T-helper 1 cell treated with Interleukin-12 subunit alpha and Interleukin-12 subunit beta and Interleukin-4 antibody, amounts not matched to agents 30 μg/mL and 1 μg/mL, for 36 hours (primary cell): Measurements from ENCODE around the gene PTPRN2.

Experiments
- H3K27ac Mint-ChIP-seq: one replicate; pipeline ENCODE4 v1.8.0; 2021; ENCODE audit warnings: mild to moderate bottlenecking, mixed read lengths
- H3K27me3 Mint-ChIP-seq: one replicate; pipeline ENCODE4 v1.8.0; 2021; ENCODE audit warnings: low read depth, mixed read lengths
- H3K36me3 Mint-ChIP-seq: one replicate; pipeline ENCODE4 v1.8.0; 2021; ENCODE audit warnings: low read depth, mixed read lengths
- H3K4me1 Mint-ChIP-seq: one replicate; pipeline ENCODE4 v1.8.0; 2021; ENCODE audit warnings: low read depth, mixed read lengths
- H3K4me3 Mint-ChIP-seq: one replicate; pipeline ENCODE4 v1.8.0; 2021; ENCODE audit warnings: mild to moderate bottlenecking, moderate library complexity, mixed read lengths
- H3K9me3 Mint-ChIP-seq: one replicate; pipeline ENCODE4 v1.8.0; 2021; ENCODE audit warnings: mixed read lengths

The PTPRN2 gene

GRCh38 chr7:158396301-158396905, 191.2 kb downstream of the PTPRN2 start:
- Mint-ChIP-seq H3K9me3 (peaks cover 8% of the 10 kb centered on the region), H3K27me3 (no peaks in the 10 kb centered on the region), H3K4me1 (no peaks in the 10 kb centered on the region), H3K27ac (no peak overlapping the region), H3K36me3 (no peaks in the 10 kb centered on the region), H3K4me3 (no peak overlapping the region)

GRCh38 chr7:158395780-158396278, 191.8 kb downstream of the PTPRN2 start:
- H3K27me3 Mint-ChIP-seq: no peaks in the 10 kb centered on the region
- no peaks in the 10 kb centered on the region for H3K36me3 Mint-ChIP-seq
- H3K27ac Mint-ChIP-seq: no peak overlapping the region
- H3K4me3 Mint-ChIP-seq: no peak overlapping the region
- no peaks in the 10 kb centered on the region for H3K4me1 Mint-ChIP-seq
- peaks cover 8% of the 10 kb centered on the region for H3K9me3 Mint-ChIP-seq

GRCh38 chr7:158395349-158395748, 192.3 kb downstream of the PTPRN2 start:
- Mint-ChIP-seq H3K27ac (no peak overlapping the region), H3K36me3 (no peaks in the 10 kb centered on the region), H3K4me3 (no peak overlapping the region), H3K9me3 (peaks cover 8% of the 10 kb centered on the region), H3K27me3 (no peaks in the 10 kb centered on the region), H3K4me1 (no peaks in the 10 kb centered on the region)

GRCh38 chr7:158394936-158395335, 192.7 kb downstream of the PTPRN2 start:
- Mint-ChIP-seq H3K27me3 (no peaks in the 10 kb centered on the region), H3K9me3 (peaks cover 8% of the 10 kb centered on the region), H3K27ac (no peak overlapping the region), H3K4me1 (no peaks in the 10 kb centered on the region), H3K4me3 (no peak overlapping the region), H3K36me3 (no peaks in the 10 kb centered on the region)

- Mint-ChIP-seq H3K9me3 (peaks cover 7% of the 10 kb centered on the region), H3K27me3 (no peaks in the 10 kb centered on the region), H3K4me3 (no peak overlapping the region), H3K36me3 (no peaks in the 10 kb centered on the region), H3K4me1 (no peaks in the 10 kb centered on the region), H3K27ac (no peak overlapping the region)
Observed at GRCh38 chr7:158393926-158394625, 193.5 kb downstream of the PTPRN2 start.

GRCh38 chr7:158392251-158392650, 195.4 kb downstream of the PTPRN2 start:
- no peaks in the 10 kb centered on the region for H3K9me3 Mint-ChIP-seq
- H3K4me1 Mint-ChIP-seq: no peaks in the 10 kb centered on the region
- H3K4me3 Mint-ChIP-seq: no peak overlapping the region
- H3K27ac Mint-ChIP-seq: no peak overlapping the region
- H3K36me3 Mint-ChIP-seq: no peaks in the 10 kb centered on the region
- H3K27me3 Mint-ChIP-seq: no peaks in the 10 kb centered on the region

- H3K9me3 Mint-ChIP-seq: no peaks in the 10 kb centered on the region
- no peak overlapping the region for H3K27ac Mint-ChIP-seq
- no peaks in the 10 kb centered on the region for H3K36me3 Mint-ChIP-seq
- no peak overlapping the region for H3K4me3 Mint-ChIP-seq
- H3K4me1 Mint-ChIP-seq: no peaks in the 10 kb centered on the region
- no peaks in the 10 kb centered on the region for H3K27me3 Mint-ChIP-seq
Observed at GRCh38 chr7:158391541-158391940, 196.1 kb downstream of the PTPRN2 start.

GRCh38 chr7:158391141-158391540, 196.5 kb downstream of the PTPRN2 start:
- no peaks in the 10 kb centered on the region for H3K27me3 Mint-ChIP-seq
- no peaks in the 10 kb centered on the region for H3K9me3 Mint-ChIP-seq
- H3K36me3 Mint-ChIP-seq: no peaks in the 10 kb centered on the region
- no peaks in the 10 kb centered on the region for H3K4me1 Mint-ChIP-seq
- H3K4me3 Mint-ChIP-seq: no peak overlapping the region
- no peak overlapping the region for H3K27ac Mint-ChIP-seq

- H3K36me3 Mint-ChIP-seq: no peaks in the 10 kb centered on the region
- no peak overlapping the region for H3K27ac Mint-ChIP-seq
- no peaks in the 10 kb centered on the region for H3K27me3 Mint-ChIP-seq
Observed at GRCh38 chr7:158390460-158390859, 197.2 kb downstream of the PTPRN2 start.

GRCh38 chr7:158389514-158390425, 197.9 kb downstream of the PTPRN2 start:
- H3K4me3 Mint-ChIP-seq: no peak overlapping the region

More at GRCh38 chr7:158390460-158390859, 197.2 kb downstream of the PTPRN2 start:
- Mint-ChIP-seq H3K9me3 (no peaks in the 10 kb centered on the region), H3K4me3 (no peak overlapping the region), H3K4me1 (no peaks in the 10 kb centered on the region)

GRCh38 chr7:158388928-158389327, 198.7 kb downstream of the PTPRN2 start:
- Mint-ChIP-seq H3K27me3 (no peaks in the 10 kb centered on the region), H3K9me3 (no peaks in the 10 kb centered on the region), H3K27ac (no peak overlapping the region), H3K4me1 (no peaks in the 10 kb centered on the region), H3K36me3 (no peaks in the 10 kb centered on the region), H3K4me3 (no peak overlapping the region)

More at GRCh38 chr7:158389514-158390425, 197.9 kb downstream of the PTPRN2 start:
- Mint-ChIP-seq H3K27ac (no peak overlapping the region), H3K27me3 (no peaks in the 10 kb centered on the region), H3K4me1 (no peaks in the 10 kb centered on the region), H3K9me3 (no peaks in the 10 kb centered on the region), H3K36me3 (no peaks in the 10 kb centered on the region)

- H3K27me3 Mint-ChIP-seq: no peaks in the 10 kb centered on the region
- no peaks in the 10 kb centered on the region for H3K9me3 Mint-ChIP-seq
- H3K4me1 Mint-ChIP-seq: no peaks in the 10 kb centered on the region
- H3K36me3 Mint-ChIP-seq: no peaks in the 10 kb centered on the region
- H3K27ac Mint-ChIP-seq: no peak overlapping the region
- no peak overlapping the region for H3K4me3 Mint-ChIP-seq
Observed at GRCh38 chr7:158388072-158388471, 199.6 kb downstream of the PTPRN2 start.

- no peaks in the 10 kb centered on the region for H3K27me3 Mint-ChIP-seq
- H3K9me3 Mint-ChIP-seq: no peaks in the 10 kb centered on the region
- H3K4me1 Mint-ChIP-seq: no peaks in the 10 kb centered on the region
- no peaks in the 10 kb centered on the region for H3K36me3 Mint-ChIP-seq
- no peak overlapping the region for H3K4me3 Mint-ChIP-seq
- no peak overlapping the region for H3K27ac Mint-ChIP-seq
Observed at GRCh38 chr7:158387546-158387891, 200.1 kb downstream of the PTPRN2 start.

GRCh38 chr7:158386866-158387545, 200.6 kb downstream of the PTPRN2 start:
- H3K27me3 Mint-ChIP-seq: no peaks in the 10 kb centered on the region
- no peaks in the 10 kb centered on the region for H3K36me3 Mint-ChIP-seq
- no peak overlapping the region for H3K4me3 Mint-ChIP-seq

More at GRCh38 chr7:158386866-158387545, 200.6 kb downstream of the PTPRN2 start:
- Mint-ChIP-seq H3K27ac (no peak overlapping the region), H3K9me3 (peaks cover 5% of the 10 kb centered on the region), H3K4me1 (no peaks in the 10 kb centered on the region)
